LoVo (cell line): Measurements from ENCODE around the gene ACYP2.
"Not testable (repeated sequence)": the region's sequence is repeated elsewhere in the genome, so short reads cannot be mapped to it uniquely, and the experiment has no call there.

Experiments used
- DNase-seq: peaks from one replicate; pipeline ENCODE4 v3.0.0-alpha.2; 2016; ENCODE audit warnings: low spot score

The ACYP2 gene

DNA sequence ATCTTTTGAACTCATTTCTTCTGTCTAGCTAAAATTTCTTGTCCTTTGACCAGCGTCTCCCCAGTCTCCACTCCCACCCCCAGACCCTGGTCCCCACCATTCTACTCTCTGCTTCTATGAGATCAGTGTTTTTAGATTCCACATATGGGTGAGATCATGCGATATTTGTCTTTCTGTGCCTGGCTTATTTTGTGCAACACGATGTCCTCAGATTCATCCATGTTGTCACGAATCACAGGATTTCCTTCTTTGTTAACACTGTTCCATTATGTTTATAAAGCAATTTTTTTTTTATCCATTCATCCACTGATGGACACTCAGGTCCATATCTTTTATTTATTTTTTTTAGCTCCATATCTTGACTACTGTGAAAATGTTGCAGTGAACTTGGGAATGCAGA lies 16.0 kb upstream of the ACYP2 start:
- DNase-seq, result no peak

GRCh38 chr2:54099829-54100585 lies 15.4 kb upstream of the ACYP2 start:
- no peak for DNase-seq

DNA sequence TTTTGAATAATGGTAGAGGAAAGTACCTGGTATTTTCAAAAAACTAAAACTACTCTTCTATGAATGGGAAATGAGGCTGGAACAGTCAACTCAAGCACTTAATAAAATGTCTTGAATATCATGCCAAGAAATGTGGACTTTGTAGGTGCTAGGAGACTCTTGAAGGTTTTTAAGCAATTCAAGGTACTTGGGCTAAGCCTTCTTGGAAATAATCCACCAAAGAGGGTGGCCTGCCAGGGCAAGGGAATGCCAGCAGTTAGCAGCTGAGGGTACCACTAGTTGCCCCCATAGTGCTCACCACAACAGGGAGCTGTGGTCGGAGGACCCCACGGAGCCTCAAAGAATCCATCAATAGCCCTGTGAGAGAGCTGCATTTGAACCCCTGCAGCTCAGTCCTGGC lies 14.6 kb upstream of the ACYP2 start:
- DNase-seq, result no peak

- peak; percentile 32 for DNase-seq
These were observed 11.7 kb upstream of the ACYP2 start for GRCh38 chr2:54103454-54104314.

GRCh38 chr2:54106631-54107454 lies 8.6 kb upstream of the ACYP2 start:
- DNase-seq, result peak; percentile 66

- DNase-seq, result no peak
These were observed 8.0 kb upstream of the ACYP2 start for GRCh38 chr2:54107455-54107764.

DNA sequence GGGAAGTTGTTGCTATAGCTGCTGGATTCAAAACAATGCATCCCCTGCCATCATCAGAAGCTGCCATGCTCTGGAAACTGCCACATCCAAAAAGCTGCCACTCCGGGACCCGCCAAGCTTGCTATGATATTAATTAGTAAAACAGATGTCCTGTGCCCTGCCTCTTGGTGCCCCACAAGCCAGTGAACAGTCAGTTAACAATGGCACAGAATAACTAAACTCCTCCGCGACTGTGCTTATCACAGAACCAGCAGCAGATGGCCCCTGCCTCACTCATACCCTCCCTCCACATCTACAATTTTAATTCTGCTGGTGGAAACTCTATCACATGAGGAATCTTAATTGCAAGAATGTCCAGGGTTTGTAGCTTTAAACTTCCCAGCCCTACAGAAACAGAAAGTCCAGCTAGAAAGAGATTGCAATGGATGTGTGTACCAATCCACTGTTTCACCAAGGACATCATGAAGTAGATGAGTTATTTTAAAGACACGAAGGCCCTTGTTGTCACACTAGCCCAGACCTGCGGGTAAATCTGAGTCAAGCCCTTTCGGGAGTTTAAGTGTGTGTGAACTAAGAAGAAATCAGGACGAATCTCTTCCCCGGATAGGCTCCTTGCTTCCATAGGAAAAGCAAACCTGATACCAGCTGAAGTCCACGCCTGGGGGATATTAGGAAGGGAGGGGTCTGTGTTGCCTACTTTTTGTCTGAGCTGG lies 7.4 kb upstream of the ACYP2 start:
- DNase-seq, result no peak

- no peak for DNase-seq
These were observed 5.6 kb upstream of the ACYP2 start for GRCh38 chr2:54109848-54110247.

DNA sequence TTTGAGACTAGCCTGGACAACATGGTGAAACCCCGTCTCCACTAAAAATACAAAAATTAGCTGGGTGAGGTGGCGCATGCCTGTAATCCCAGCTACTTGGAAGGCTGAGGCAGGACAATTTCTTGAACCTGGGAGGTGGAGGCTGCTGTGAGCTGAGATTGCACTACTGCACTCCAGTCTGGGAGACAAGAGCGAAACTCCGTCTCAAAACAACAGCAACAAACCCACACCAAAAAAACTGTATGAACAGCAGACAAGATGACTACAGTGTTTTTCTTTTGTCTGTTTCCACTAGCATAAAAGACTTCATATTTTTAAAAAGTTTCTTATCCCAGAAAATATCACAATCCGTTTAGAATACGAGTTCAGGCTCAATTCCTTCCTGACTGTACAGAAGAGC lies 936 bp upstream of the ACYP2 start:
- DNase-seq, result not testable (repeated sequence)

- DNase-seq, result no peak
These were observed 505 bp upstream of the ACYP2 start for GRCh38 chr2:54114936-54115283.

DNA sequence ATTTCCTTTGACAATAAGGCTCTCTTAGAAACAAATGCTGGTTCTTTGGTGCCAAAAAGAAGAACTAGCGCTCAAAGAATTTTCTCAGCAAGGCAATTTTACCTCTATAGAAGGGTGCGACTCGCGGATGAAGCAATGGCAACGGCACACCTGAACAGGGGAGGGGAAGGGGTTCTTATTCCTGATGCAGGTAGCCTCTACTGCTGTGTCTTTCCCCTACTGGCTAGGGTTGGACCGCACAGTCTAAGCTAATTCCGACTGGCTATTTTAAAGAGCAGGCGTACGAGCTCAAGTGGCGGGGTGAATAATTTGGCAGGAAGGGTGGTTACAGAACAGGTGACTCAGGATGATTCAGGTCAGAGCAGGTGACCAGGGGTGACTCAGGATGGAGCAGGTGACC lies 1.2 kb downstream of the ACYP2 start:
- DNase-seq, result not testable (repeated sequence)

DNA sequence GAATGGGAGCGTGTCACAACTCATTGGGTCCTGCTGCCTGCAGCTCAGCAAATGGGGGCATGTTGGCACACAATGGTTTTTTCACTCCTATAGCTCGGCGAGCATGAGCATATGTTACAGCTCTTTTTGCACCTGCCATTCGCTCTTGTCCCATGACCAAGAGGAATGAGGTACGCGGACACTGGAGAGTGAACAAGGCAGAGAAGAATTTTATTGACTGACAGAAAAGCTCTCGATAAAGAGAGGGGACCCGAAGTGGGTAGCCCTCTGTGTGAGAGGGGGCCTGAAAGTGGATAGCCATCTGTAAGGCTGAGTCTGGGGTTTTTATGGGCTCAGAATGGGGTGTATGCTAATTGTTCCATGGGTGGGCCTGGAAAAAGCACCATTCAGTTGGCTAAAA lies 5.5 kb downstream of the ACYP2 start:
- DNase-seq, result no peak

GRCh38 chr2:54122171-54122935 lies 6.9 kb downstream of the ACYP2 start:
- no peak for DNase-seq

DNA sequence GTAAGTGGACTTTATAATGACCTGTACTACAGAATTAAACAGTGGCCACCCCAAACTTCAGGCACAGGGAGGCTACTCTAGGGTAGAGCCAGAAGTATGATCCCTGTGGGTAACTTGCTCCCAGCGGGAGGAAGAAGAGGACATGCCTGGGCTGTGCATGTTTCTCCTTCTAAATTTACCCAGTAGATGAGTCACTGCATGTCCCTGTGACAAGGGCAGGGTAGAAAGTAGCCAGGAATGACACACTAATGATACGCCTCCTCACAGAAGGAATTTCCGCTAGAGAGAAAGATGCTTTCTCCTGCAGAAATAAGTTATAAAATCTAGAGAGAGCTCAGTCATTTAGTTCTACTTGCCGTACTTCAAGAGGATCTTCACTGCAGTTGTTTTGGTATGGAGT lies 7.5 kb downstream of the ACYP2 start:
- DNase-seq, result peak; percentile 31

DNA sequence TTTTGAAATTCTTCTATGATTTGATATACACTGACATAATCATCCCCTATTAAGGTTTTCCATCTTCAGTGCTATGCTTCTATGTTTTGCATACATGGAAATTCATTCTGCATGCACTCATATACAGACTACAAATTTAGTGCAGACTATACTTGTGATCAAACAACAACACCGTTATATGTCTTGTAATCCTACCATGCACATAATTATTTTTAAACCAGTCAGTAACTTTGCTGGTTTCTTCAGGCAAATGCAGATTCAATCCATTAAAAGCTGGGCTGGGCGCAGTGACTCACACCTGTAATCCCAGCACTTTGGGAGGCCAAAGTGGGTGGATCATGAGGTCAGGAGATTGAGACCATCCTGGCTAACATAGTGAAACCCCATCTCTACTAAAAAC lies 11.8 kb downstream of the ACYP2 start:
- DNase-seq, result not testable (repeated sequence)

DNA sequence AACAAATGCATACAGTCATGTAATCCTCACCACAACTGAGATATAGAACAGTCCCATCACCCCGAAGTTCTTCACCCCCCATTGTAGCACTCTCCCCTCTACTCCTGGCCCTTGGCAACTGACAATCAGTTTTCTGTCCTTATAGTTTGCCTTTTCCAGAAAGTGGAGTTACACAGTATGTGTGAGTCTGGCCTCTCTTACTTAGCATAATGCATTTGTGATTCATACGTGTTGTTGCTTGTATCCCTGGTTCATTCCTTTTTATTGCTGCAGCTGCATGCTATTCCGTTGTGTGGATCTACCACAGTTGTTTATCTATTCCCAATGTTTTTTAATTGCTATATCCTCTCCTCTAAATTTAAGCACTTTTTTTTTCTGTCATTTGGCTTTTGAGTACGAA lies 17.6 kb downstream of the ACYP2 start:
- DNase-seq, result no peak

DNA sequence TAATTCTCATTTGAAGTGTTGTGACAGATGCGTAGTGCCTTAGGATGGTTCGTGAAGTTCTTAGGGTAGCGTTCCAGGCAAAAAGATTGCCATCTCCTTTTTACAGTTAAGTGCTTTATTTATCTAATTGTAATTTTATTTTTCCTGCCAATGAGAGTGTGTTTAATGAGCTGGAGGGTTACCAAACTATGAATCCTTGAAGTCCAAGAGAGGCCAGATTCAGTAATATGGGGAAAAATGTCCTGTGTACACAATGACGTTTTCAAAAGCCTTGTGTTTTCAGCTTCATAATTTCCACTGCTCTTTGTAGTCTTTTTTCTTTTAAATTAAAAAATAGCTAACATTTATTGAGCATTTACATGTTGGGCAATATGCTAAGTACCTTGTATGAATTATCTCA lies 23.8 kb downstream of the ACYP2 start:
- DNase-seq, result no peak

GRCh38 chr2:54143780-54144179 lies 28.4 kb downstream of the ACYP2 start:
- no peak for DNase-seq

DNA sequence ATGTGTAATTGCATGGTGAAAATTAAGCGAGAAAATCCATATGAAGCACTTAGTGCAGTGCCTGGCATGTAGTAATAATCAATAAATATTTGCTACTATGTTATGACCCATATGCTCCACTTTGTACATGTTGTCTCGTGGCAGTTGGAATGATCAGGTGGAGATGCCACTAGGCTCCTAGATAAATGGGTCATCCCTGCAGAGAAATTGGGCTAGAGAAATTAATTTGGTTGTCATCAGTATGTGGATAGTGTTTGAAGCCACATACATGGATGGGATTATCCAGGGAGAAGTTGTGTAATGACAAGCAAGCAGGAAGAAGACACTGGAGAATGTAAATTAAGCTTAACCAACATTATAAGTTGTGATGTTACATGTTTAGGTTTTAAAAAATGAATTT lies 33.0 kb downstream of the ACYP2 start:
- DNase-seq, result no peak

DNA sequence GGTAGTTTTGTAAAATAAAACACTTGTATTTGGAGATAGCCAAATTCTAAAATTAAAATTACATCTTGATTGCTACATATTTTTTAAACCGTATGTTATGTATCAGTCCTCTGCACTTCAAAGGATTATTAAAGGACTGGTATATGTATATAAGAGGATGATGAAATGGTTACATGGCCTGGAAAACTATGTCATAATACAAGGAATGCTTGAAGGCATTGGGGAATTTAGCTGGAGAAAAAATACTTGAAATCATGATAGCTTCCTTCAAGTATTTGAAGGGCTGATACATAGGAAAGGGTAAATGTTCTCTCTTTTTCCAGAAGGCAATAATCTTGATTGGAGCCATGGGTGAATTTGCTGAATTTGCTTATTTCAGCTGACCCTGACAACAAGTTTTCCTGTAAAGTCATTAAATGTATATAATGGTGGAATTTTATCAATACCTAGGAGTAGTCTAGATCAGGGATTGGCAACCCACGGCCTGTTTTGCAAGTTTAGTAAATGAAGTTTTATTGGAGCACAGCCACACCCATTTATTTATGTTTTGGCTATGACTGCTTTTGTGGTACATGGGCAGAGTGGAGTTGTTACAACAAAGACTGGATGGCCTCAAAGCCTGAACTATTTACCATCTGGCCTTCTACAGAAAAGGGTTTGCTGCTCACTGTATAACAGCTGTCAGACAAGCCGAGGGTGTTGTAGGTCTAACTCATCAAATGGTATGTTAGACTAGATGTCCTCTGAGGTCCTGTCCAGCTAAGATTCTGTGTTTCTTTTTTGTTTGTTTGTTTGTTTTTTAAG lies 34.4 kb downstream of the ACYP2 start:
- DNase-seq, result no peak

DNA sequence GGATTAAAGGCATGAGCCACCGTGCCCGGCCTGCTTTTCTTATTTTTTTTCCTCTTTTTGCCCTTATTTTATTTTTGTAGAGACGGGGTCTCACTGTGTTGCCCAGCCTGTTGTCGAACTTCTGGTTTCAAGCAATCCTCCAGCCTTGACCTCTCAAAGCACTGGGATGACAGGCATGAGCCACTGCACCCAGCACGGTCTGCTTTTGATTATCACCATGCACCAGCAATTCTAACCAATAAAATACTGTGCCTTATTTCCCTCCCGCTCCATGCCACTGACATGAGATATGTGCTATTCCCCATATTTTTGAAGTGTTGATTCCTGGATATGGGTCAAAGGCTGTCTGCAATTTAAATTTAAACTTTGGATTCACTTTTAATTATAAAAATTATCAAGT lies 42.9 kb downstream of the ACYP2 start:
- DNase-seq, result no peak
